Lower leg skin (tissue), 3 donors: ENCODE data around the gene SEMA7A.

Experiments
- CTCF ChIP-seq, 3 donors: fragments of 450-650 bp; IDR thresholded peaks; one replicate each; pipeline ENCODE4 v1.5.1; 2016; ENCODE audit warnings: antibody characterized with exemption in 3 of 3, mild to moderate bottlenecking in 3 of 3, moderate library complexity in 2 of 3
- POLR2A ChIP-seq, 2 donors: fragments of 450-650 bp; IDR thresholded peaks; one replicate each; pipeline ENCODE4 v1.6.1; 2016 to 2017; ENCODE audit warnings: antibody characterized with exemption in 2 of 2, mild to moderate bottlenecking in 1 of 2, moderate library complexity in 1 of 2

DNA sequence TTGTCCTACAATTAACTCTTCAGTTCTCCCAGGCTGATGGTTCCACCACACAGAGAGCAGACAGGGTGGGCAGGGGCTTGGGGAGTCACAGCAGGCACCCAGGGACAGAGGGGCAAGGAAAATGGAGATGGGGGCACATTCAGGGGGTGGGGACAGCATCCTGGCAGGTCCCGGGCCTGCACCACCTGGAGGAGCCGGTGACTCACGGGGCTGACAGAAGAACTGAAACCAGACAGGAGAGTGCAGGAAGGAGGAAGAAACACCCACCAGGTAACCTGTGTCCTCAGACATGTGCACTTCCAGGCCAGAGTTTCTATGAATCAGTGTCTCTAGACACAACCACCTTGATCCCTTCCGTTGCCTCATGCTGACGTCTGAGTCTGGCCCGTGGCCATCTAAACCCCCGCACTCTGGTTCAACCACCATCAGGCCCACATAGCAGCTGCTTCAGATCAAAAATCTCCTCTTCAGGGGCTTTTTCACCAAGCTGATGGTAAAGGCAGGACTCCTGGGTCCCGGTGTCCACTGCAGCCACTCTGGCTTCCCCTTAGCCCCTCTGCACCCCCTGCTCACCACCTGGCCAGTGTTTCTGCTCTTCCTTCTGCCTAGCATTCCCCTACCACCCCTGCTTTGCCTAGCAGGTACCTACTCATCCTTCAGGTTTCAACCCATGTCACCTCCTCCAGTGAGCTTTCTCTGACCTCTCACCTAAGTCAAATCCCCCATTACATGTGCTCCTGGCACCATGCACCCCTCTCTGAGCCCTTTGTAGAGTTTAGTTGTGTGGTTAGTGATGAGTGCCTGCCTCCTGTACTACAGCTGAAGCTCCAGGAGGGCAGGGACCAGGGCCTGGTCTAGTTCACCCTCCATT, 49.8 kb downstream of the SEMA7A start:
- TF ChIP-seq CTCF (IDR thresholded peaks at IDR 0.05) (no peak), POLR2A (IDR thresholded peaks at IDR 0.05) (no peak)
